Effector CD4-positive, alpha-beta T cell (primary cell): ENCODE measurements around the gene SLC39A11.
"Not testable (repeated sequence)": the region's sequence is repeated elsewhere in the genome, so short reads cannot be mapped to it uniquely, and the experiment has no call there.

Source experiments
- DNase-seq: peaks from one replicate; pipeline ENCODE4 v3.0.0-alpha.2; 2020

Gene SLC39A11

DNA sequence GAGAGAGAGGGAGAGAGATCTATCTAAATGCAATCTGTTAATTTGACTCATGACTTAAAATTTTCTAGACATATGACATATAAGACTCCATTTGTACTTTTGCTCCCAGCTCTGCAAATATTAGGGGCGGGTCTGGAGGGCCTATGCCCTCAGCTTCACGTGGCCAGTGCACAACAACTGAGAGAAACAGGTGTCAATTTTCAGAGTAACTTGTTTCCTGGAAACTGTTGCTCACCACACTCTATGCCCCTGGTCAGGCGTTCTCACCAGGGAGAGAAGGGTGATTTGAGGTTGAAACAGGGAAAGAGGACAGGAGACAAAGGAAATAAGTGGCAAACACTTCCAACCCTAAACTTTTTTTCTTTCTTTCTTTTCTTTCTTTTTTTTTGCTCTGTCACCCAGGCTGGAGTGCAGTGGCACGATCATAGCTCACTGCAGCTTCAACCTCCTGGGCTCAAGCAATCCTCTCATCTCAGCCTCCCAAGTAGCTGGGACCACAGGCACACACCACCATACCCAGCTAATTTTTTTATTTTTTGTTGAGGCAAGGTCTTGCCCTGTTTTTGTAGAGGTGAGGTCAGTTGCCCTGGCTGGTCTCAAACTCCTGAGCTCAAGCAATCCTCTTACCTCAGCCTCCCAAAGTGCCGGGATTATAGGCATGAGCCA lies 270.0 kb downstream of the SLC39A11 start:
- DNase-seq: no peak

DNA sequence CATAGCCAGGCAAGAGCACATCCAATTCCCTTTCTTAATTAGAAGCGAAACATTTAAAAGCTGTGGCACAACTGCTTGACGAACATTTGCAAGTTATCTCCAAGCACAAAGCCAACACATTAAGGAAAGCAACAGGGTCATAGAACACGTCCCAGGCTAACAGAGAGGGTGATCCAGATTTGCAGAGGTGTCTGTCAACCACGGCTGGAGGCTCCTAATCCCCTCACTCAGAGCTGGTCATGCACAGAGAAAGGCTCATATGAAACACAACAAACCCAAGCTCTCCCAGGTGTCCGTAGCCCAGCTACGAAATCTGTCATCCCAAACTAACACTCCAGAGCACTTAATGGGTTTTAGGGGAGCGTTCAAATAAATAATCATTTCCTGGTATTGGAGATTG lies 276.1 kb downstream of the SLC39A11 start:
- no peak for DNase-seq

DNA sequence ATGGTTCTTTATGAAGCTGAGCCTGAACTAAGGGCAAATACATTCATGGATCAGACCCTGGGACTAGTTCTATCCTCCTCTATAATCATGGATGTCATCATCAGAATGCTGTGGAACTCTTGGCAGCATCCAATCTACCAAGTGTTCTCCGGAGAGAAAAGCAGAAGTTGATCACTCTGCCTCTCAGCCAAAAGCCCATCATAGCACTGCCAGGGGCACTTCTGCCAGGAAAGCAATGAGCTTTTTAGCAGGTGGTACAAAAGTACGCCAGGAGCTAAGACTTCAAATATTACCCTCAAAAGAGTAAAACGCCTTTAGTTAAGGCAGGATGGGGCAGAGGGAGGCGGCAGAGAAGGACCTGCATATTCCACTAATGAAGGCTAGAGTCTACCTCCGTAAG lies 279.0 kb downstream of the SLC39A11 start:
- no peak for DNase-seq

DNA sequence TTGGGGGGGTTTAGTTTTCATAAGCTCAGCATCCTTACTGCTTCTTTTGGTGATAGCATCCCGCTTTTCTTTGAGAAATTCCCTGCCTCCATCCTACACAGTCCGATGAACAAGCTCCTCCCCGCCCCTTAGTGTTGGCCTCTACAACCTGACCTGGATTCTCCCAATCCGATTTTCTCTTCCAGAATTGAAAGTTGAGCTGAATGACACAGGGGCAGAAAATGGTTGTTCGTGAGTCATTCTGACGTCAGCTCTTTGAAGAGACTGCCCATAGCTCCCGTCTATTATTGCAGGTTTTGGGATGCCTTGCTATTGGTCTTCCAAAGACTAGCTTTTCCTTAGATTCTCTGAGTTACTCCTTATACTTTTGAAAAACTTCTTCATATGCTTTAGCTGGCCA lies 279.7 kb downstream of the SLC39A11 start:
- DNase-seq: no peak

DNA sequence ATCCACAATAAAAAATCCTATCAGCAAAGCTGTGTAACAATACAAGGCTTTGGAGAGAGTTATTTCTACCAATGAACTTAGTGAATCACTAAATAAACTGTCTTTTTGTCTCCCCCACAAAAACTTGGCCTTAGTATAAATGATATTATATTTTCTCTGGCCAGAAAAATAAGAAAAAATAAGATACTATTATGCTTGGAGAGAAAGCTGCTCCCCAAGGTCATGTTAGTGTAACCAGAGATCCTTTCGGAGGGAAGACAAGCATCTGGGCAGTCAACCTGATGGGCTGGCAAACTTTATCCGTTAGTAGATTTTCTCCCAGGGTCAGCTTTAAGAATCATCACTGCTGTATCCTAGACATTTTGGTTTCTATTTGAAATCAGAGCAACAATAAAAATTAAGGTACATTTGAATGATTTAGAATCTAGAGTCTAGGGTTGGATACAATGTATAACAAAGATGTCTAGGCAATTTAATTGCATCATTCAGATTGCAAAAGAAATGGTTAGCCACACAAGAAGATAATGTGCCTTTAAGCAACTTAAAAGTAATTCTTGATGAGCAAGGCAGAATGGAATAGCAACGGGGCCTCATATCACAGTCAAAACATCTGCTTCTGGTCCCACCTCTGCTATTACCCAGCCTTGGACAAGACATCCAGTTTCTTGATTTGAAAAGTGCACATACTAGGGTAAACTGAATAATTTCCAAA lies 280.4 kb downstream of the SLC39A11 start:
- no peak for DNase-seq

DNA sequence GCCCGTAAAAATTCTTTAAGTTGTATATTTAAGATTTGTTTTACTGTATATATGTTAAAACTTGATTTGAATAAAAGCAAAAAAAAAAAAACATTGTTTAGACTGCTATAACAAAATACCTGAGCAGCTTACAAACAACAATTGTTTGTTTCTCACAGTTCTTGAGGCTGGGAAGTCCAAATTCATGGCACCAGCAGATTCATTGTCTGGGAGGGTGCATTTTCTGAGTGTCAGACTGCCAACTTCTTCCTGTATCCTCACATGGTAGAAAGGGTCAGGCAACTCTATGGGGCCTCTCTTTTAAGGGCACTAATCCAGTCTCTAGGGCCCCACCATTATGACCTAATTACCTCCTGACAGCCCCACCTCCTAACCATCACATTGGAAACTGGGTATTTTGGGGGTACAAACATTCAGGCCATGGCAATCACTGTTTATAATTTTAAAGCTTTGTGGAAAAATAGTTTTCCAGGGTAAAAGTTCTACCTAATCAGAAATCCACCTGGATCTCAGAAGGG lies 281.4 kb downstream of the SLC39A11 start:
- no peak for DNase-seq

DNA sequence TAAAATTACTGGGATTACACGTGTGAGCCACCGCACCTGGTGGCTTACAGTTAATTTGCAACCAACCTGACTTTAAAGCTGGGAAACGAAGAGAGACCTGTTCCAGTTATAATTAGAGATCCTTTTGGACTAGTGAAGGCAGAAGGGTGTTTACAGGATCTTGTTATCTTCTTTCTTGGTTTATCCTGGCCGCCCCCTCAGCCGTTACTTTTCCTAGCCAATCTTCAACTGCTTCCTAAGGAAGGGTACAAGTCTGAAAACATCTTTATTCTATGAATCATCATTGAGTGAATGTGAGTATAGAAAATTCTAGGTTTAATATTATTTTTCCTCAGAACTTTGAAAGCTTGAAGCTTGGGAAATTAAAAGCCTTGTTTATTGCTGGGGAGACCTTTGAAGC lies 286.5 kb downstream of the SLC39A11 start:
- no peak for DNase-seq

DNA sequence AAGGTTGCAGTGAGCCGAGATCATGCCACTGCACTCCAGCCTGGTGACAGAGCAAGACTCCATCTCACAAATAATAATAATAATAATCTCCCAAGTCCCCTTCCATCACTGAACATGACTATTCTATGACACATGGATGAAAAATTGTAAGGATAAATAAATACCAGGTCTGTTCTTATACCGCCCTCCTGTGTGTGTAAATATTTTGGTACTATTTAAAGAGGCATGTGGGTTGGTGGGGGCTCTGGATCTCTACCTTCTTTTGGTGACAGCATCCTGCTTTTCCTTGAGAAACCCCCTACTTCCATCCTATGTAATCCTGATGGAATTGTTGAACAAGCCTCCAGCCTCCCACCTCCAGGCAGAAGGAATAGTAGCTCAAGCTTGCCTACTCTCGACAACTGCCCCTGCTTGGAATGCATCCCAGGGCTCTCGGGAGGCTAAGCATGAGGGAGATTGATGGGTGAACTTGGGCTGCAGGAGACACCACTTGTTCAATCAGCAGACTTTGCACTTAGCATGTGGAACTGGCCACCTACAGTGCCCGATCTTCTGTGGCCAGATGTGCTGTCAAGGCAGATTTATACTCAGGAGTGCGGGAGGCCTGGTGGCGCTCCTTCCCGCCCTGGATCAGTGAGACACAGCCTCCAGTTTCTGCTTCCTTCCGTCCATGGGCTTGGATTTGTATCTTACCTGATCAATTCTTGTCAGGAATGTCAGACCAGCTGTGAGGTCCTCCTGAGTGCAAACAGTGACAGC lies 287.4 kb downstream of the SLC39A11 start:
- DNase-seq: no peak

DNA sequence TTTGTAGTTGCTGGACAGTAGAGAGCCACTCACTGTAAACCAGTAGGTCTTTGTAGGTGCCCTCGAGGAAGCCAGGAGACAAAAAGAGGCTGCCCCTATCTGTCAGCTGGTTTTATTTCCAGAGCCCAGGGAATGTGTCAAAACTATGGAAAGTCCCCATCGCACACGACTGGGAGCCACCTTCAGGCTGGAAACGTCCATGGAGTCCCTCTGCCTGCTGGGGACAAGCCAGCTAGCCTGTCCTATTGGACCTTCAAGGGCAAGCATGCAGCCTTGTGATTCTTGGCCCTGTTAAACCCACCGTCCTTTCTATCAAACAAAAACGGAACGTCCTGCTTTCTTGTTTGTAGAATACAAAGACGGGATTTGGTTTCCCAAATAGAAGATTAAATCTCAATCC lies 289.8 kb downstream of the SLC39A11 start:
- DNase-seq: no peak

DNA sequence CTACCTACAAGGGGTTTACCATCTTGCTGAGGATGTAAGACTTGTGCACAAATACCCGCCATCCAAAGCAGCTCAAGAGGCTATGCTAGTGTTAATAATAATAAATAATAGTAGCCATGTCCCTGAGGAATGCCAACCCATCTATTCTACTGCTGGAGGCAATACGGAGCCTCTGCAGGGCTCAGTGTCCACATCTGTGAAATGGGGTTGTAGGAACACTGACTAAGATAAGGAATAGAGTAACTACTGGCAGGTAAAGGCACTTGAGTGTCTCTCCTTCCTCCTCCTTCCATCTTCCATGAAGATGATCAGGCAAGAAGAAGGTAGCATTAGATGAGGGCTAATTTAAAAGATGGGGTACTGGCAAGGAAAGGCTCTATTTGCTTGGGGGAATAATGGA lies 295.3 kb downstream of the SLC39A11 start:
- DNase-seq: no peak

DNA sequence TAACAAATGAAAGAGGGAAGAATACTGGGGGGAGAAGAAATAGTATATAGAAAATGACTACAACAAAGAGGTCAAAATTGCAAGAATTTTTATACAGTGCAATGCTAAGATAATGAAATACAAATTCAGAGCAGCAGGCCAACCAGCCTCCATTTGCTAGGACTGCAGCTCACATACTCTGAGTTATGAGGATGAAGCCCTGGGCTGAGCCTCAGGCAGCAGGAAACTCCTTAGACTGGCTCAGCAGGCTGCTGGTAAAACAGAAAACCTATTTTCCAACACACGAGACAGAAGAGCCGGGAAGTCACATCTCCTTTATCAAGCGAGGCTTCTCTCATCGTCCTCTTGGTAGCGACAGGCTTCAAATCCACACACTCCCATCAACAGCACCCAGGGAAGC lies 296.5 kb downstream of the SLC39A11 start:
- no peak for DNase-seq

DNA sequence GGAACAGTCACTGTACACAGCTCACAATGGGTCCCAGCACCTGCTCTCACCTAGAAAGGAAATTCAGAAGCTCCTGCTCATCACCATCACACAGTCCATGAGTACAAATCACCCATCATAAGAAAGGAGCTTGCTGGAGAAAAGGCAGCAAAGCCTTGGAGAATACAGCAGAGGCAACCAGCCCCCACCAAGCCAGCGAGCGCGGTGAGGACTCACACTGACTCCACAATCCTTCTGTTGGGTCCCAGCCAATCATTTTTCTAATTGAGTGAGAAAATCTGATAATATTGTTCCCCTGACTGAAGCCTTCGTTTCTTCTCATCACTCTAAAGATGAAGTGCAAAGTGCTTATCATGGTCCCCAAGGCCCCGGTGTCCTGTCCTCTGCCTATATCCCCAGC lies 298.3 kb downstream of the SLC39A11 start:
- no peak for DNase-seq

DNA sequence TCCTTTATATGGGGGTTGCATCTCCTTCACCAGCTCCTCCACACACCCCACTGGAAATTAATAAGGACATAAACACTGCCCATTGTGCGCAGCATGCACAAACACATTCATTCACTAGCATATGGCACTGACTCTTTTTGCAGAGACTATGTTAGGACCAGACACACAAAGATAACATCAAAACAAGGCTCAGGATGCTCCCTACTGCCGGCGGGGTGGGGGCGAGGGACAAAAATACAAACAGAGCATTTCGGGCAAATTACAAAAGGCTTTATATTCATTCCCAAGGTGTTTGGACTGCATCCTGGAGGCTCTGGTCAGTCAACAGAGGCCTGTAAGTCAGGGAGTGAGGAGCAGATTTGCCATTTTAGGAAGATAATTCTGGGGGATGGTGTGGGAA lies 299.7 kb downstream of the SLC39A11 start:
- DNase-seq: no peak

DNA sequence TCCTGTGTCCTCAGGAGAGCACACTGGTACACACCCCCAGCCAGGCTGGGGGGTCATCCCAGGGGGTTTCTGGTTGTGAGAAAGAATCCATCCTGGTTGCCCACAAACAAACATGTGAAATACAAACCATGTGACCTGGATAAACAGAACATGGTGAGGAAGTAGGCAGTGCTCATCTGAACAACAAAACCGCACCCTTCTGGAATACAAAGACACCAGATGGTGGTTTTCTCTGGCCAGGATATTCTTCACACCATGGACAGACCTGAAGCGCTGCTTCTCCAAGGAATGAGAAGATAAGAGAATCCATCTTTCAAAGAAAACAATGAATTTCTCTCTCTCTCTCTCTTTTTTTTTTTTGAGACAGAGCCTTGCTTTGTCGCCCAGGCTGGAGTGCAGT lies 302.3 kb downstream of the SLC39A11 start:
- no peak for DNase-seq

DNA sequence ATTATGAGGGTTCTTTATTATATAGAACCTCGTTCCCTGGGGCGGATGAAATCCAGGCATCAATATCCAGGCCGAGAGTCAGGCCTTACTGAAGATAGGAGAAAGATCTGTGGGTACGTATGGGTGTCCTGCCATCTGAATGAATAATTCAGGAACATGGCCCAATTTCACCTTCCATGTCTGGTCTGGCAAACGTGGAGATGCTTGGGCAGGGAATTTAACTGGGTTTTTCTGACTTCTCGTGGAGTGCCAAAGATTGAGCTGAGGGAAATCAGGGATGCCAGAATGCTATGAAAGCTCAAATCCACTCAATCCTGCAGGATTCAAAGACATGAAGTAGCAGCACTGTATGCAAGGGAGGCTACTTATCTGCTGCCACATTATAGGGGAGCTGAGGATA lies 302.8 kb downstream of the SLC39A11 start:
- no peak for DNase-seq

DNA sequence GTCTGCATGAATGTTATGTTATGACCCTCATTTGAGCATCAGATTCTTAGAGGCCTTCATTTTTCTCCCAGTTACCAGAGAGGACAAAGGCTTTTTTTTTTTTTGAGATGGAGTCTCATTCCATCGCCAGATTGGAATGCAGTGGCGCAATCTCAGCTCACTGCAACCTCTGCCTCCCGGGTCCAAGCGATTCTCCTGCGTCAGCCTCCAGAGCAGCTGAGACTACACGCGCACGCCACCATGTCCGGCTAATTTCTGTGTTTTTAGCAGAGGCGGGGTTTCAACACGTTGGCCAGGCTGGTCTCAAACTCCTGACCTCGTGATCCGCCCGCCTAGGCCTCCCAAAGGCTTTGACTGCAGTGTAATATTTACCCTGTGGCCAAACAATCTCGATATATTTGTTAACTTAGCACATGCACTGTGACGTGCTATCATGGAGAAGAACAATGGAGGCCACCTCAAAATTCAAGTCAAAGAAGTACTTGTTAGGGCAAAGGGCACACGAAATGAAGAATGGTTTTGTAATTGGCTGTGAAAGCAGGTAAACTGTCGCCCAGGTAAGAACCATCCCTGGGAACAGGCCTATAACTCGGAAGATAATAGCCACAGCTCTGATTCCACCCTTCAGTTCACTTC lies 303.4 kb downstream of the SLC39A11 start:
- no peak for DNase-seq

DNA sequence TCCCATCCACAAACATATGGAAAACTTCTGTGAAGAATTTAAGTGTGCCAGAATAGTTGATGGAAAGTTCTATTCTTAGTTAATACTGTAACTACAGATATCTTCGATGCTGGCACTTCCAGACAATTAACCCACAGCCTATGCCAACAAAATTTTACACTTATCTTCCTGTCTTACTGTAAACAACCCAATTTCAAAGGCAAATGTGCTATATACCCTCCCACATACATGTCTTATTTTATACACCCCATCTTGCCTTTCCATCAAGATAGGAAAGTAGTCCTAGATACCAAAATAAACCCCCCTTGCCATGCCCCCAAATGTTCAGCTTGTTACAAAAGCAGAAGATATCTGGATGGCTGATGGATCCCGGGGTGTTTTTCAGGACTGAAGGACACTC lies 306.3 kb downstream of the SLC39A11 start:
- DNase-seq: no peak

DNA sequence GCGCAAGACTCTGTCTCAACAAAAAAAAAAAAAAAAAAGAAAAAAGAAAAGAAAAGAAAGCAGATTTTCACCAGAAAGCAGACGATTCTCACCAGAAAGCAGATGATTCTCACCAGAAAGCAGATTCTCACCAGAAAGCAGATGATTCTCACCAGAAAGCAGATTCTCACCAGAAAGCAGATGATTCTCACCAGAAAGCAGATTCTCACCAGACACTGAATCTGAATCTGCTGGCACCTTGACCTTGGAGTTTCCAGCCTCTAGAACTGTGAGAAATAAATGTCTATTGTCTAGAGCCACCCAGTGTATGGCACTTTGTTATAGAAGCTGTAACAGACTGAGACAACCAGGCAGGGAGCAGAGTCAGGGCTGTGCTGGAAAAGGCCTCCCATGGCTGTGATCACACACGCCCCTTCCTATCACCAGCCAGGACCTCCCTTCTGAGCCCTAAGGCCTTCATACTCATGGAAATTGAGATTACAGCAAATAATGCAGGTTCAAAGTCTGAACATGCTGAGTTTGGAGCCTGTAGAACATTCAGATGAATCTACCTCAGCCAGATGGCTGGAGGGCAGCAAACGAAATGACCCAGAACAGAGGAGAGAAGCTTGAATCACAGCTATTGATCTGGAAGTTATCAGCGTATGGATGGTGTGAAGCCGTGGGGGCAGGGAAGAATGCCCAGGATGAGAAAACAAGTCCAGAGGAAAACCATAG lies 309.3 kb downstream of the SLC39A11 start:
- DNase-seq: no peak

DNA sequence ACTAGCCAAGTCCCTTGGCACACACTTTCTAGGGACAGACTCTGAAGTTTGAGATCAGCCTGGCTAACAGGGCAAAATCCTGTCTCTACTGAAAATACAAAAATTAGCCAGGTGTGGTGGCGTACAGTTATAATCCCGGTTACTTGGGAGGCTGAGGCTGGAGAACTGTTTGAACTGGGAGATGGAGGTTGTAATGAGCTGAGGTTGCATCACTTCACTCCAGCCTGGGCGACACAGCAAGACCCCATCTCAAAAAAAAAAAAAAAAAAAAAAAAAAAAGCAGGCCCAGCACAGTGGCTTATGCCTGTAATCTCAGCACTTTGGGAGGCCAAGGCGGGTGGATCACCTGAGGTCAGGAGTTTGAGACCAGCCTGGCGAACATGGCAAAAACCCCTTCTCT lies 310.1 kb downstream of the SLC39A11 start:
- DNase-seq: not testable (repeated sequence)

DNA sequence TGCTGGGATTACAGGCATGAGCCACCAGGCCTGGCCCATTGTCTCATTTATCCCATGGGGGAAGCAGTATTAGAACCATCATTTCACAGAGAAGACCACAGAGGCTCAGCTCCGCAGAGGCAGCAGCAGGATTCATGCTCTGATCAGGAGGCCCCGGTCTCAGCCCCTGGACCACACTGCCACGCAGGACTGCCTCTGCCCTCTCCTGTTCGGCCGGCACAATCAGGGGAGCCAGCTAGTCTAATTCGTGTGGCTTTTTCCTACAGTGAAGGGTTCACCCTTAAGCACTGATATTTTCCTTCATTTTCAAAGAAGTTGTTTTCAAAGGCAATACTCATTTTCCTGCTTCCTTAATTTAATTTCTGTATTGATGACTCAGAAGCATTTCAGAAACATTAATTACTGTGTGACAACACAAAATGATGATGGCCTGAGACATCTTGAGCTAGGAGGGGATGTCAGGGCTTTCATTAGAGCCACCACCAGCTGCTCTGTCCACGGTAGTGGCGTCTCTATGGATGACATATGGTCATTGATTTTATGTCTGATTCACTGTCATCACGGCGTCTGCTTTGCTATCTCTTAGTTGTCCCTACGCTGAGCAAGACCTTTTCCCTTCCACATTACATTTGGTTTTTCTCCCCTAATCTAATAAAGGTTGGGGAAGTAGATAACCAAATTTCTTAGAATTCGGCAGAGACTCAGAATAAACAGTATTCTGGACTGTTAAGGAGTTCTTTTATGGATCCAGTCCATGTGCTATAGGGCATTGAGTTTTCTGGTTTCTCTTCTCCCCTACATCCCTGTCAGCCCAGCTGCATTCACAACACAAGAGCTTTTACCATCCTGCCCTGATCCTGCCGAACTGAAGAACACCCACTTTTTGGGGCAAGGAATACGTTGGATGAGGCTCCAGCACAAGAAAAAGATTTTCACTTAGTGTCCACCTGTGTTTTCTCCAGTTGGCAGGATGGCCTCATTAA lies 314.0 kb downstream of the SLC39A11 start:
- no peak for DNase-seq

DNA sequence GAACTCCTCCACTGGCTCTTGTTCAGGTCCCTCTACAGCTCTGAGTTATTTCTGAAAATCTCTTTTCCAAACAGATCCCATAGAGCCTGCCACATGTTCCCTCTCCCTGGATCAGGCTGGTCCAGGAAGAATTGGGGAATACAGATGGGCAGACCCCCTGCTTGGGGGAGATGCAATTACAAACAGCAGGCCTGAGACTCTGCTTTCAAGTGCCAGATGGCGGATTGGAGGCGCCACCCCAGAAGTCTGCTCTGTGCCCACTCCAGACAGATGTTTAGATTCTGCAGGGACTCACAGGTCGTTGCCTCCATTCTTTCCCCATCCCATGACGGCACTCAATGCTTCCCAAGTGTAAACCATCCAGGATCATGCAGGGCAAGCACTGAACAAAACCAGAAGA lies 316.6 kb downstream of the SLC39A11 start:
- DNase-seq: no peak
